ENCODE data around the gene LRRFIP2.
"Not testable (repeated sequence)": the region's sequence is repeated elsewhere in the genome, so short reads cannot be mapped to it uniquely, and the experiment has no call there.

The LRRFIP2 gene, protein sequence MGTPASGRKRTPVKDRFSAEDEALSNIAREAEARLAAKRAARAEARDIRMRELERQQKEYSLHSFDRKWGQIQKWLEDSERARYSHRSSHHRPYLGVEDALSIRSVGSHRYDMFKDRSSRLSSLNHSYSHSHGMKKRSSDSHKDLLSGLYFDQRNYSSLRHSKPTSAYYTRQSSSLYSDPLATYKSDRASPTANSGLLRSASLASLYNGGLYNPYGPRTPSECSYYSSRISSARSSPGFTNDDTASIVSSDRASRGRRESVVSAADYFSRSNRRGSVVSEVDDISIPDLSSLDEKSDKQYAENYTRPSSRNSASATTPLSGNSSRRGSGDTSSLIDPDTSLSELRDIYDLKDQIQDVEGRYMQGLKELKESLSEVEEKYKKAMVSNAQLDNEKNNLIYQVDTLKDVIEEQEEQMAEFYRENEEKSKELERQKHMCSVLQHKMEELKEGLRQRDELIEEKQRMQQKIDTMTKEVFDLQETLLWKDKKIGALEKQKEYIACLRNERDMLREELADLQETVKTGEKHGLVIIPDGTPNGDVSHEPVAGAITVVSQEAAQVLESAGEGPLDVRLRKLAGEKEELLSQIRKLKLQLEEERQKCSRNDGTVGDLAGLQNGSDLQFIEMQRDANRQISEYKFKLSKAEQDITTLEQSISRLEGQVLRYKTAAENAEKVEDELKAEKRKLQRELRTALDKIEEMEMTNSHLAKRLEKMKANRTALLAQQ

DNA sequence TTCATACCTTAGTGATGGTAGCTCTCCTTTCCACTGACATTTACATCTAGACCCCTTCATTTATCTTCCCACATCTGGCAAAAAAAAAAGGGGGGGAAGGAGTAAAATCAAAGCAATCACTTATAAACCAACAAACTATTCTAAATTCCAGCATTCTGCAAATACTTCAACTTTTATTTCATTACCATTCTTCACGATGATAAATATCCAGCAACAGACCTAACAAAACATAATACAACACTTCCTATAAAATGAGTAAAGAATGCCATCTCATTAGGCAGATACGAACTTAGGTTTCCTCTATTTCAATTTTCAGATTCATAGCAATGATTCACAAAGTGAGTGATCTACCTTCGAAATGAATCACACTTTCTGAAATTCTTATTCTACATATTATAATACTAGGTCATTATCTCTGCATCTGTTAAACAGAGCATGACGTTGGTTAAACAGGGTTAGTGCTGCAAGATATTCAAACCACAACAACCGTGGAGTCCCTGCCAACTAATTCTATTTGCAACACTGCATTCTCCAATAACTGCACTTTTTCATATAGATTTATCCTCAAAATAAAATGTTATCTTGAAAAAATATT lies at the start of gene LRRFIP2:
TSS of gene LRRFIP2 (minus strand) at position 51 of the 595 bp plus-strand sequence. CDS start 25,599 bp downstream, outside the sequence.
- DNase-seq (ENCODE audit: low read depth, low spot score) = no peak

DNA sequence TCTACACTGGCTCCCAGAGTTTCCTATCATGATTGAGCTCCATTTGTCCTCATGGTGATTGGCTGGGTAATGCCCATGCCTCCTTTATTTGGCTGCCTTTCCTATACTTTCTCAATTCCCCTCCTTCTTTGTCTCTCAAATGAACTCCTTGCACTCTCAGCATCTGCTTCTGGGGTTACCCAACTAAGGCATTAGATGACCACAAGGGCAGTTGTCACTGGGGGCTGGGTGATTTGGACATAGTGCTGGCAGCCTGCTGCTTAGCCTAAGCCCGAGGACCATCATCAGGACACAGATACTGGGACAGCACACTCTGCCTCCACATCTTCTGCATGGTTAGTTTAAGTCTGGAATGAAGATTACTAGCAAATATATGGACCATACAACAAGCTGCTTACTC lies 49.2 kb upstream of the LRRFIP2 start:
- DNase-seq (ENCODE audit: low read depth, low spot score) = no peak

DNA sequence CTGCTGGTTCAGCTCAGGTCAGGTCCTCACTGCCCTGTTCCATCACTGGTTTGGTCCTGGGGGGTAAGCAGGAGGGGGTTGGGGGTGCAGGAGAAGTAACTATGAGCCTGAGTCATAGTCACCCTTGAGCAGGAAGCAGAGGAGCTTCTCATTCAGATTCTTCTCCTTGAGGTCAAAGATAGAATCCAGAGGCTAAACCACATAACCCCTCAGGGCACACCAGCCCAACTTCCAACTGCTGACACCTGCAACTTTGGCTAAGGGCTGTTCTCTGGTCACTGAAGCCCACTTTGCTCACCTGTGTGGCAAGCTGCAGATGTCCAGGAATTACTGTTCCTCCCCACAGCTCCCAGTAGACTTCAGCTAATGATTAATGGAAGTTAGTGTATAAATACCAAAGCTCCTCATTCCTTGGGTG lies 48.8 kb upstream of the LRRFIP2 start:
- peak; percentile 36 for DNase-seq (ENCODE audit: low read depth, low spot score)

DNA sequence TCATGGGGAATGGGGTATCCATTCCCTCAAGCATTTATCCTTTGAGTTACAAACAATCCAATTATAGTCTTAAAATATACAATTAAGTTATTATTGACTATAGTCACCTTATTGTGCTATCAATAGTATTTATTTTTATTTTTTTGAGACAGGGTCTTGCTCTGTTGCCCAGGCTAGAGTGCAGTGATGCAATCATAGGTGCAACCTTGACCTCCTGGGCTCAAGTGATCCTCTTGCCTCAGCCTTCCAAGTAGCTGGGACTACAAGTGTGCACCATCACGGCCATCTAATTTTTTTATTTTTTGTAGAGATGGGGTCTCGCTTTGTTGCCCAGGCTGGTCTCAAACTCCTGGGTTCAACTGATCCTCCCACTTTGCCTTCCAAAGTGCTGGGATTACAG lies 48.2 kb upstream of the LRRFIP2 start:
- not testable (repeated sequence) for DNase-seq (ENCODE audit: low read depth, low spot score)

DNA sequence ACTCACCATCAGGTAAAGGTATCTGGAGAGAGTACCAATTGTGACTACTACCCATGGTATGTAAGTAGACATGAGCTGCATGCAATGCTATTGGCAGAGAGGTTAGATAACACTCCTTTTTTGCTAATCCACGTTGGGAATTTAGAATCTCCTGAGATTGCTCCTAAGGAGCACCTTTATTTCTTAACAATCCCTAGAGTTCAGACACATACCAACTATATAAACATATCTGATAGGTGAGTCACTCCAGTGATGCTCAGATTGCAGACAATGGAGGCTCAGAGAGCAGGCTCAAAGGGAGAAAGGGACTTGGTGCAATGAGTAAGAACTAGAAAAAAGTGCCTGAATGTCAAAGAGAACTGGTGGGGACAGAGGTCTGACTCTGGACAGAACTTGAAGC lies 47.0 kb upstream of the LRRFIP2 start:
- DNase-seq (ENCODE audit: low read depth, low spot score) = no peak

DNA sequence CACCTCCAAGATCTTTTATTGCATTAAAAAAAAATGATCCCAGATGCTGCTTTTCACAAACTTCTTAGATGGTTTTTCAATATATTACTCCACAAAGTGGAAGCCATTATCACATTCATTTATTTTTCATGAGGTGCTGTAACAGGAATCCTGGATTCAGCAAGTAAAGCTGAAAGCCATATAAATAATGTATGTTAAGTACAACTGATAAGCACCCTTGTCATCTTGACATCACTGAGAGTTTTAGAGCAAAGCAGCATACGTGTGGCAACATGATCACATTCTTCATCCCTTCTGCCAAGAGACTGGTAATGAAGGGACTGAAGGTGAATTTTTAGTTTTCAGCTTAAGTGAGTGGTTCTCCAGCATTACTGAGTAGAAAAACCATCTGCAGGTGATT lies 44.9 kb upstream of the LRRFIP2 start:
- no peak for DNase-seq (ENCODE audit: low read depth, low spot score)

DNA sequence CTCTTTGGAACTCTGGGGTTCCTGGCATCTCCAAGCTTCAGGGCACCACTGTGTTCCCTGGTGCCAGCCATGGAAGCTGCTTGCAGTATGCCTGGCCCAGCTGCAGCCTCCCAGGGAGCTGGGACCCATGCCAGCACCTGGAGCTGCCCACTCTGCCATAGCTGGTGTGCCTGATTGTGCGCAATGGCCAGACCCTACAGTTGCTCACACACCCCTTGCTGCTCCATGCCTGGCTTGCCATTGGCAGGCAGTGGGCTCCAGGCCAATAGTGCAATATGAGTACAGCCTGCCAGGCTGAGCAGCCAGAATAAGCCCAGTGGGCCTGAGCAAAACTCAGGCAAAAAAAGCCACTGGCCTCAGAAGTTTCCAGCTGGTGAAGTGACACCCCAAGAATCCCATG lies 43.8 kb upstream of the LRRFIP2 start:
- DNase-seq (ENCODE audit: low read depth, low spot score) = no peak

DNA sequence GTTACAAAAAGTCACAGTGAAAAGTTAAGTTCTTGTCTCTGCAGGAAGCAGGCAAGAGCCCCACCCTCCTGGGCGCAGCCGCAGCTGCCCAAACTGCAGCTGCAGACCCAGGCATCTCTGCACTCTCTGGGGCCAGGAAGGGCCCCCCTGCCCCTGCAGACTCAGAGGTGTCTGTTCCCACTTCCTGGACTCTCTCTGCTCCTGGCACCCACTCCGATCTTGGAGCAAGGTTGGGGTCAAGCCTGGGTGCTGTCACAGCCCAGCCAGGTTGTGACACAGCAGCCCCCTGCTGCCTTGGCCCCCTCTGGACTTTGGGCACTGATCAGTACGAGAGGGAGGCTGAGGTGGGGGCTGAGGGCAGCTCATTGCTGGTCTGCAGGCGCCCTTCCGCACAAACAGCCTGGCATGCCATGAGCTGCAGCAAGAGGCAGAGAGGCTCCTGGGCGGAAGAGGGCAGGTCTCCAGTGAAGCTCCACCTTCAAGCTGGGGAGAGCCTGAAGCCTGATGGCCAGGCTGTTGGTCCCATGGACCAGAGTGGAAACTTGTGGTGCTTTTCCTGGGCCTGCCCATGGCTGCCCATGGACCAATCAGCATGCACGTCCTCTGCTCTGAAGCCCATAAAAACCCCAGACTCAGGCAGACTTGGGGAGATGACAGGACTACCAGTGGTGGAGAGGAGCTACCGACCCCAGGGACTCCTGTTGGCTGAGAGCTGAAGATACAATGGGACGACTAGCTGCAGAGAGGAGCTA lies 42.9 kb upstream of the LRRFIP2 start:
- DNase-seq (ENCODE audit: low read depth, low spot score) = no peak

DNA sequence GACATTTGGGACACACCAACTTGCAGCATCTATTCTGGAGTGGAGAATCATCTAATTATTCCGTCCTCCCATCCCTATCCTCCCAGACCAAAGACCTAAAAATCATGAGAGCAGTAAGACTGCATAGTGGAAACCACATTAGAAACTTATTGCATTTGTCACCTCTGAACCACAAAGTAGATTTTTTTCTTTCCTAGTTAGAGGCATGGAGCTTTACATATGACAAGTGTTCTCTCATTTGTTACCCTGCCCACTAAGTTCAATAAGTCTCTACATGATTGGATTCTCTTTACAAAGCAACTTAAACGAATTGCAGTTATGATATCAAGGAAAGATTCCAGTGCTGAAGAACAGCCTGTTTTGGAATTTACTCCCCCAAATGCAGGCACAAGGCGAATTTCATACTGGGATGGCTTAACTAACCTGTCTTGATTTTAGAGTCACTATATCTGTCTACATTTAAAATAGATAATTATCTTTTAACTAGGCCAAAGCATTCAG lies 42.3 kb upstream of the LRRFIP2 start:
- no peak for DNase-seq (ENCODE audit: low read depth, low spot score)

DNA sequence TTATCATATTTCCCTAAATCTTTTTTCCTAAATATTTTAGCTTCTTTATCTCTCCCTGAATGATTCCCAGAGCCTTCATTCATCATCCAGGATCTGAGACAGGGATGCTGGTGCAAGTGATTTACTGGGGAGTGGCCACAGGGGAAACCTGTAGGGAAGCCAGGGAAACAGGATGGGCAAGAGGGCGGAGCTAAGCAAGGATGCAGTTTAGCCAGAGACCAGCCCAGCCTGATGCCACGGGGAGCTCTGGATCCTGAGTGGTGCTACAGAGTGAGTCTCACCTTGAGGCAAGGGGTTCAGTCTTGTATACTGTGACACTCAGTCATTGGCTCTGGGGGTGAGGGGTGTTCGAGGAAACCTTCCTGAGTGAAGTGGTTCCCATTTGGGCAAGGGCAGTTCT lies 39.7 kb upstream of the LRRFIP2 start:
- no peak for DNase-seq (ENCODE audit: low read depth, low spot score)

DNA sequence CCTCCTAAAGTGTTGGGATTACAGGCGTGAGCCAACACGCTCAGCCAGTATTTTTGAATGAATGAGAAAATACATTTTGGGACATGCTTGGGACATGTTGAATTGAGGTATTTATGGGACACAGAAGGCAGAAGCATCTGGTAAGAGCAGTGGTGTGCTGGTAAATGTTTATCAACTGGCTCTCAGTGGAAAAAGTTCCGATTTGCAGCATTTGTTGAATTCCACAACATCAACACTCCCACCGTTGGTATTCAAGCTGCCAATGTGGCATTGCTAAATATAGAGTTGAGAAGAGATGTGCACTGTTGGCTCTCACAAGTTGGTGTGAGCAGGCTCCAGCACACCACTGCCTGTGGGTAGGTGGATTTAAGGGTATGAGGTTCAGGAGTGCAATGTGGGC lies 35.8 kb upstream of the LRRFIP2 start:
- no peak for DNase-seq (ENCODE audit: low read depth, low spot score)

DNA sequence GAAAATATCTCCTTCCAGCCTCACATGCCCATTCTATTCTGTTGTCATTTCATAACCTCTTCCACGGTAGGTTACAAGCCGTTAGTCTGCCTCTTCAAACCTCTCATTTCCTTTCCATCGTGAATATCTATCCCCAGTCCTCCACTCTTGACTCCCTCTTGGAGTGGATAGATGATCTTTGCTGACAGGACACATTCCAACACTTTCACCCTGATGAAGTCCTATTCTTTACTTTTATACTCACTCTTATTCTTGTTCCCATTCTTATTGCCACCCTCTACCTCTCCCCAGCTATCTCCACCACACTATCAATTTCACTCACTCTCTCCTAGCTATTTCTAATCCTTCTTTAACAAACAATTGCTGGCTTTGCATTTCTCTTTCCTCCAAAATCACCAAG lies 34.2 kb upstream of the LRRFIP2 start:
- DNase-seq (ENCODE audit: low read depth, low spot score) = not testable (repeated sequence)

DNA sequence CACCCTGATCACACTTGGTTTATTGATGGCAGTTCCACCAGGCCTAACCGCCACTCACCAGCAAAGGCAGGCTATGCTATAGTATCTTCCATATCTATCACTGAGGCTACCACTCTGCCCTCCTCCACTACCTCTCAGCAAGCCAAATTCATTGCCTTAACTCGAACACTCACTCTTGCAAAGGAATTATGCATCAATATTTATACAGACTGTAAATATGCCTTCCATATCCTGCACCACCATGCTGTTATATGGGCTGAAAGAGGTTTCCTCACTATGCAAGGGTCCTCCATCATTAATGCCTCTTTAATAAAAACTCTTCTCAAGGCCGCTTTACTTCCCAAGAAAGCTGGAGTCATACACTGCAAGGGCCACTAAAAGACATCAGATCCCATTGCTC lies 33.6 kb upstream of the LRRFIP2 start:
- not testable (repeated sequence) for DNase-seq (ENCODE audit: low read depth, low spot score)

DNA sequence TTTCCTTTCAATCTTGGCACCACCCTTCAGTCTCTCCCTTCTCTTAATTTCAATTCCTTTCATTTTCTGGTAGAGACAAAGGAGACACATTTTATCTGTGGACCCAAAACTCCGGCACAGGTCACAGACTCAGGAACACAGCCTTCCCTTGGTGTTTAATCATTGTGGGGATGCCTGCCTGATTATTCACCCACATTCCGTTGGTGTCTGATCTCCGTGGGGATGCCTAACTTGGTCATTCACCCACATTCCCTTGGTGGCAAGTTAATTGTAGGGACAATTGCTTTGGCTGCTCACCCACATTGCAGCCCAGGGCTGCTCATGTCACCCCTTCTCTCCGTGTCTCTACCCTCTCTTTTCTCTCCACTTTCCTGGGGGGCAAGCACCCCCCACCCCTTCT lies 31.7 kb upstream of the LRRFIP2 start:
- DNase-seq (ENCODE audit: low read depth, low spot score) = not testable (repeated sequence)

DNA sequence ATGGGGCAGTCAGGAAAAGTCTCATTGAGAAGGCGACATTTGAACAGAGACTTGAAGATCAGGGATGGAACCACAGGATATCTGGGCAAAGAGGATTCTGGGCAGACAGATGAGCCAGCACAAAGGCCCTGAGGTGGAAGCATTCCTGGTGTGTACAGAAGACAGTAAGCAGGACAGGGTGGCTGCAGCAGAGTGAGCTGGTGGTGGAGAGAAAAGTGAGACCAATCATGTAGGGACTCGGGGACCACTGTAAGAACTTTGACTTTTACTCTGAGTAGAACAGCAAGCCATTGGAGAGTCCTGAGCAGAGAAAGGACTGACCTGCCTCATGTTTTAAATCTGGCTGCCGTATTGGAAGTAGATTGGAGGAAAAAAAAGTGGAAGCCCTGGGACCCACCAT lies 29.9 kb upstream of the LRRFIP2 start:
- DNase-seq (ENCODE audit: low read depth, low spot score) = no peak

DNA sequence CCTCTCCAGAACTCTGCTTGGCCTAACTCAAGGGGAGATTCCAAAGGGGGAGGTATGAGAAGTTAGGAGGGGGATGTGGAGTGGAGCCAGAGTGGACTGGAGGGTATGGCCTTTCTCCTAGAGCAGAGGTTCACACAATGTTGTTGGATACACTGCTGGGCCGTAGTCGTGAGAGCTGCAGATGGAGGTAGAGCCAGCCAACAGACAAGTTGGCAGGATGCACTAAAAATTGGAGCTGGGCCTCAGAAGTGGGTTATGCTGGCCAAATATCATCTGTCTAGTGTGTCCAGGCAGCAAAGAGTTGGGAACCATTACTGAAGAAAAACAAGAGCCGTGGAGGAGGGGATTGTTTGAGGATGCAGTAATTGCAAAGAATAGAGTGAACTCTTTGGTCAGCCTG lies 27.7 kb upstream of the LRRFIP2 start:
- DNase-seq (ENCODE audit: low read depth, low spot score) = no peak

DNA sequence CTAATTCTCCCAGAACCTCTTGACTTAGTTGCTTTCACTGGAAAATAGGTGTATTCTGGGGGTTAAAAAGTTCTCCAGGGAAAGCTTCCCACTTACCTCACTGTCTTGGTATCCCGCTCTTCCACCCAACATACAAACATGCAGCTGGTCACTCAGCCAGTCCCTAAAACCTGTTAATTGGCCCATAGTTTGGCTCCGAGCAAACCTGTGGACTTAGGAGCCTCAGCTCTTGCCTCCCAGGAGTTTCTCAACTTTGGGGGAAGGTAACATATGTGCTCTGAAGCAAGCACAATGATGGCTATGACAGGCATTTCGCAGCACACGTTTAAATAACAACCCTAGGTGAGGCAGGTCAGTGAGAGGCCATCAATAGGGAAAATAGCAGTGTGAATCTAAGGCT lies 25.8 kb upstream of the LRRFIP2 start:
- peak; percentile 25 for DNase-seq (ENCODE audit: low read depth, low spot score)

DNA sequence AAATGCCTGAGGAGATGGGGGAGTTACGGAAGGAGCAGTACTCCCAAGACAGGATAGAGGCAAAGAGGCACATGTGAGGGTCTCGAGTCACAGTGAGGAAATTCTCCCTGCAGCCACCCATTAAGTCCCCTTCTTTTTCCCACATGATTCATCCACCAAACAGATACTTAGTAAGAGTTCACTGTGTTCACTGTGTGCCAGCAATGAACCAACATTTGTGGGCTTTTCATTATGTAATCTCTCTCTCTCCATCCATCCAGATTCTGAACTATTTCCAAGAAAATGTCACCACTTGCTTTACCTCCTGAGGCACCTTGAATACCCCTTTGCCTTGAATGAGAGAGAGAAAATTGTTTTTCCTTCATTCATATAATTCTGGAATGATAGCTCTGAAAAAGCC lies 24.6 kb upstream of the LRRFIP2 start:
- no peak for DNase-seq (ENCODE audit: low read depth, low spot score)

DNA sequence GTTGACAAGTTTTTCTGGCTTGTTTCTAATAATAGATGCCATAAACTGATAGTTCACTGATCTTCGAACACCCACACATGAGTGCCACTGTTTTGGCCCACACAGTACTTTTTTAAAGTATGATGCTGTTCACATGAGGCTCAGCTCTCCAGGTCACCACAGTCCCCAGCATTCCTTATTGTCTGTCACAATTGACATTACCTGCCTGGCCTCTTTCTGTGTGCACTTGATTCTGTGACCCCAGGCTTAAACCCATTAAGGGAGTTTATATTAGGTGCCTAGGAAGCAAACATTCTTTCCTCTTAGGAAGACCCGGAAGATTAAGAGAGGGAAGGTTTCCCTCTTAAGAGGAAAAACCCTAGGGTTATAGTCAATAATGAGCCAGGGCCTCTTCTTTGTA lies 24.2 kb upstream of the LRRFIP2 start:
- peak; percentile 36 for DNase-seq (ENCODE audit: low read depth, low spot score)

DNA sequence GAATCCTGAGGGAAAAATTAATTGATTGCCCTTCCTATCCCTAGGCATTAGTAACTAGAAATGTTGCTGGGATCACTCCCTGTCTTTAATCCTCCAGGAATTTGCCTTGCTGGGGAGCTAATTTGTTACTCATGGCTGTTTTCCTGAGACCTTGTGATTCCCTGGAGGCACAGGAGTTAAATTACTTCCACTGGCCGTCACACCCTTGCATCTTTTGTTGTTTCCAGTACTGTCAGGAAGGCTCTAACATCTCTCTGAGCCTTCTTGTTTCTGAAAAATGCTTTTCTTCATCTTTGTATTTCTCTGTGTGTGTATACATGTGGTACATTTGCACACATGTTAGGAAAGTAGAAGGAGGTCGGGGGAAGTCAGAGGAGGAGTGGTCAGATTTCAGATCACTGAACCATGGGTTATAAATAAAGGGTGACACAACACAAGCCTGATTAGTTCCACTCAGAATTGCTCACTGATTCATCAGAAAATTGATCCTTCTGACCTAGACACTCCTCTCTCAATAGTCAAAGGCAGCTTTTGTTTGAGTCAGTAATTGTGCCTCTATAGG lies 23.5 kb upstream of the LRRFIP2 start:
- peak; percentile 60 for DNase-seq (ENCODE audit: low read depth, low spot score)

DNA sequence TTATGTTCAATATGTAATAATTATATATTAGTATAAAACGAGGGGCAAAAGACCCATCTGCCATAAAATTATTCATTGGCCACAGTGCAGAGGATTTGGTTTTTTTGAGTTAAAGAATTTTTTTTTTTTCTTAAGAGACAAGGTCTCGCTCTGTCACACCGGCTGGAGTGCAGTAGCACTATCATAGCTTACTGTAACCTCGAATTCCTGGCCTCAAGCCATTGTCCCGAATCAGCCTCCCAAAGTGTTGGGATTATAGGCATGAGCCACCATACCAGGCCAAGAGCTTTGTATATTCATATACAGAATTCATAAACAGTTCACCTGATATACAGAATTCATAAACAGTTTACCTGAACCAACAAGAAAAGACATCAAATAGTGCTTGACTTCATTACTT lies 20.2 kb upstream of the LRRFIP2 start:
- no peak for DNase-seq (ENCODE audit: low read depth, low spot score)
